NT2/D1 (cell line): ENCODE measurements around the gene THYN1.

ENCODE experiments used
- SUZ12 ChIP-seq: IDR thresholded peaks from 2 replicates; pipeline ENCODE4 v1.6.1; 2011; ENCODE audit not compliant: insufficient read length, insufficient read depth; ENCODE audit errors: extremely low read depth
- YY1 ChIP-seq: IDR thresholded peaks from 2 replicates; pipeline ENCODE4 v1.6.1; 2011; ENCODE audit not compliant: insufficient read length, insufficient read depth

GRCh38 chr11:134266841-134267251, 13.7 kb upstream of the THYN1 start:
- TF ChIP-seq YY1 (no peak), SUZ12 (no peak)
